BLaER1 treated with 17β-estradiol and CSF1 and Interleukin-3, amounts not matched to agents 10 nM and 100 nM (cell line): Measurements from ENCODE around the gene LIMS1.

ENCODE experiments used
- H3K27ac ChIP-seq, 11 experiments: shearing (Covaris generic); formaldehyde crosslinking; 2 replicates each; pipeline ENCODE4 v1.8.1; 2022
- H3K27me3 ChIP-seq, 11 experiments: shearing (Covaris generic); formaldehyde crosslinking; 2 replicates each; pipeline ENCODE4 v1.8.1; 2022
- H3K36me3 ChIP-seq, 11 experiments: shearing (Covaris generic); formaldehyde crosslinking; 2 replicates each; pipeline ENCODE4 v1.8.1; 2022
- H3K4me1 ChIP-seq, 10 experiments: shearing (Covaris generic); formaldehyde crosslinking; 2 replicates each; pipeline ENCODE4 v1.8.1; 2022
- H3K4me2 ChIP-seq, 11 experiments: shearing (Covaris generic); formaldehyde crosslinking; 2 replicates each; pipeline ENCODE4 v1.8.1; 2022
- H3K4me3 ChIP-seq, 10 experiments: shearing (Covaris generic); formaldehyde crosslinking; 2 replicates each; pipeline ENCODE4 v1.8.1; 2022
- H3K9ac ChIP-seq, 11 experiments: shearing (Covaris generic); formaldehyde crosslinking; 2 replicates each; pipeline ENCODE4 v1.8.1; 2022
- H3K9me3 ChIP-seq, 11 experiments: shearing (Covaris generic); formaldehyde crosslinking; replicated peaks in 1 of 11; 2 replicates each; pipeline ENCODE4 v1.8.1; 2022
- H4K20me1 ChIP-seq, 11 experiments: shearing (Covaris generic); formaldehyde crosslinking; 2 replicates each; pipeline ENCODE4 v1.8.1; 2022
- Cebpa-rat ChIP-seq, 11 experiments: shearing (Covaris generic); IDR thresholded peaks; 2 replicates each; pipeline ENCODE4 v1.8.1; 2022

Gene LIMS1

DNA sequence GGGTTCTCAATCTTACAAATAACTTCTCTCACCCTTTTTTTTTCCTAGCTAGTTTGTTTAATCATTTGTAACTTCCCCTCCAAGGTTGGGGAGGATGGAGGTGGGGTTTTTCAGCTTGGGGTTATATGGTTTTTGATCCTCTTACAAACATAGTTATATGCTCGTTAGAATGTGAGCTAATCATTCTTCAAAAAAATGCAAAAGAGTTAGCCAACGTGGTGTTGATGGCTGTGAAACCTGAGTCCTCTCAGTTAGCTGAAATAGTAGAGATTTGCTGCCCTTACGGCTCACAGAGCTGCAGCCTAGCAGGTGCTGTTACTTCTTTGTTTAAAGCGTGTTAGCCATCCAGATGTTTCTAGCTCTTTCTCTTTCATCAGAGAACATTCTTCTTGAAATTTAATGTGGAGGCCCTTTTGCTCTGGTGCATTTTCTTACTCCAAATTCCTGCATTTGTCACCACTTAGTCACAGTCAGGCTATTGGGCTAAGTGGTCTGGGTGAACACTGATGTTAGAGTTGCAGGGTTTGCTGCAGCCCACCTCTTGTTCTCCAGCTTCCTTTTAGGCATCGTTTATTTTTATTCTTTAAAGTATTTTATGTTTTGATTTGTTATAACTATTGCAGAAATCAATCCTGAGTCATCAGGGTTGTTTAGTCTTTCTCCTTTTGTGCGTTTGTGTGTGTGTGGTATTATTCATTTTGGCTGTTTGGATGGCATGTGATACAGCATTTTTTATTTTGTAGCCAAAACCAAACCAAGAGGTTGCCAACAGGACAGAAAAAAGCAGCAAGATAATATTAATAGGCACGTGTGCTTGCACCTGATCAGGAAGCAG is 41.1 kb downstream of the LIMS1 start:
- Histone ChIP-seq H3K4me1 (peaks cover 0 to 50% (median 9%) of the 10 kb centered on the region in 10 experiments; a peak in 13 of 20 replicates), H4K20me1 (peaks cover 27 to 97% (median 74%) of the 10 kb centered on the region in 11 experiments; a peak in 20 of 22 replicates), H3K9ac (no peak overlapping the region), H3K4me2 (peak overlapping the region in 1 of 11 experiments; percentile 28; a peak in 2 of 22 replicates), H3K36me3 (no peaks in the 10 kb centered on the region), H3K27ac (no peak overlapping the region), H3K9me3 (no peaks in the 10 kb centered on the region), H3K27me3 (no peaks in the 10 kb centered on the region), H3K4me3 (no peak overlapping the region)
- TF ChIP-seq Cebpa-rat (IDR thresholded peaks at IDR 0.05): no peak

DNA sequence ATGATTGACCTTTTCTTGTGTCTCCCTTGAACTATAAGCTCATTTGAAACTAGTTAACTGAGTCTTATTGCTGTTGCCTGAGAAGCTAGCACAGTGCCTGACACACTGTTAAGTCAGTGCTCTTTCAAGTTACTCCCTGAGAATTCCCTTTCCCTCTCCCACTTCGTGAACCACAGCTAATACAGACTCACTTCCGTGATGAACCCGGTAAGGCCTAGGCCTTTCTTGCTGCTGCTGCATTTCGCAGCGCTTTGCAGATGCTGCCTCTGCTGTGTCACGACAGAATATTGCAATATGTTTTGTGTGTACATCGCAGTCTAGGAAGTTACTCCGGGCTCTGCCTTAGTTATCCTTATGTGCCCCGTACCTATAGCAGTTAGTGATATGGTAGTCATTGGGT is 42.8 kb downstream of the LIMS1 start:
- H4K20me1 ChIP-seq: peaks cover 26 to 91% (median 68%) of the 10 kb centered on the region in 11 experiments; a peak in 20 of 22 replicates
- no peak overlapping the region for H3K4me2 ChIP-seq
- H3K27me3 ChIP-seq: no peaks in the 10 kb centered on the region
- H3K9ac ChIP-seq: no peak overlapping the region
- H3K27ac ChIP-seq: no peak overlapping the region
- H3K4me1 ChIP-seq: peaks cover 0 to 59% (median 13%) of the 10 kb centered on the region in 10 experiments; a peak in 13 of 20 replicates
- H3K36me3 ChIP-seq: no peaks in the 10 kb centered on the region
- no peaks in the 10 kb centered on the region for H3K9me3 ChIP-seq
- TF ChIP-seq Cebpa-rat (IDR thresholded peaks at IDR 0.05): no peak
- no peak overlapping the region for H3K4me3 ChIP-seq

- 0 out of 22 replicates have a peak overlapping the region, but pooled peaks of 1 of the 11 experiments have one; percentile 8 for H3K9ac ChIP-seq
- peak overlapping the region in 1 of 11 experiments; percentile 3; a peak in 2 of 22 replicates for H3K27ac ChIP-seq
- no peaks in the 10 kb centered on the region for H3K9me3 ChIP-seq
- H3K27me3 ChIP-seq: no peaks in the 10 kb centered on the region
- peak overlapping the region in 4 of 11 experiments; percentile 28 to 85 (median 56); a peak in 7 of 22 replicates for H3K4me2 ChIP-seq
- no peaks in the 10 kb centered on the region for H3K36me3 ChIP-seq
- peaks cover 7 to 46% (median 20%) of the 10 kb centered on the region in 10 experiments for H3K4me1 ChIP-seq
- no peak for TF ChIP-seq Cebpa-rat (IDR thresholded peaks at IDR 0.05)
- H3K4me3 ChIP-seq: no peak overlapping the region
- H4K20me1 ChIP-seq: peaks cover 19 to 90% (median 51%) of the 10 kb centered on the region in 11 experiments; a peak in 20 of 22 replicates
These were observed 45.4 kb downstream of the LIMS1 start for GRCh38 chr2:108579623-108580022.

- no peak for TF ChIP-seq Cebpa-rat (IDR thresholded peaks at IDR 0.05)
- peaks cover 11 to 46% (median 24%) of the 10 kb centered on the region in 10 experiments for H3K4me1 ChIP-seq
- H4K20me1 ChIP-seq: peaks cover 18 to 90% (median 48%) of the 10 kb centered on the region in 11 experiments; a peak in 20 of 22 replicates
- H3K36me3 ChIP-seq: no peaks in the 10 kb centered on the region
- H3K9me3 ChIP-seq: no peaks in the 10 kb centered on the region
- H3K4me3 ChIP-seq: no peak overlapping the region
- H3K27ac ChIP-seq: peak overlapping the region in 1 of 11 experiments; percentile 3; a peak in 2 of 22 replicates
- peak overlapping the region in 4 of 11 experiments; percentile 28 to 85 (median 56); a peak in 7 of 22 replicates for H3K4me2 ChIP-seq
- no peak overlapping the region for H3K9ac ChIP-seq
- H3K27me3 ChIP-seq: no peaks in the 10 kb centered on the region
These were observed 45.8 kb downstream of the LIMS1 start for GRCh38 chr2:108580050-108580449.

GRCh38 chr2:108583903-108584520 is 49.7 kb downstream of the LIMS1 start:
- Histone ChIP-seq H4K20me1 (peaks cover 9 to 89% (median 29%) of the 10 kb centered on the region in 11 experiments; a peak in 19 of 22 replicates), H3K36me3 (no peaks in the 10 kb centered on the region), H3K27me3 (no peaks in the 10 kb centered on the region), H3K4me1 (peaks cover 28 to 76% (median 52%) of the 10 kb centered on the region in 10 experiments), H3K4me2 (peak overlapping the region; percentile 1 to 92 (median 50); a peak in 19 of 22 replicates), H3K9me3 (no peaks in the 10 kb centered on the region), H3K27ac (peak overlapping the region in 8 of 11 experiments; percentile 7 to 52 (median 42); a peak in 10 of 22 replicates), H3K9ac (peak overlapping the region in 6 of 11 experiments; percentile 0 to 59 (median 46); a peak in 8 of 22 replicates), H3K4me3 (no peak overlapping the region)
- no peak for TF ChIP-seq Cebpa-rat (IDR thresholded peaks at IDR 0.05)

- peaks cover 3 to 82% (median 20%) of the 10 kb centered on the region in 11 experiments; a peak in 17 of 22 replicates for H4K20me1 ChIP-seq
- H3K4me3 ChIP-seq: no peak overlapping the region
- H3K4me1 ChIP-seq: peaks cover 28 to 76% (median 43%) of the 10 kb centered on the region in 10 experiments
- H3K4me2 ChIP-seq: peak overlapping the region in 9 of 11 experiments; percentile 1 to 92 (median 50); a peak in 13 of 22 replicates
- no peaks in the 10 kb centered on the region for H3K27me3 ChIP-seq
- peak overlapping the region in 4 of 11 experiments; percentile 21 to 52 (median 34); a peak in 3 of 22 replicates for H3K27ac ChIP-seq
- 0 out of 22 replicates have a peak, but pooled peaks cover 0 to under 1% (median 0%) of the 10 kb centered on the region in 11 experiments for H3K36me3 ChIP-seq
- no peaks in the 10 kb centered on the region for H3K9me3 ChIP-seq
- peak overlapping the region in 1 of 11 experiments; percentile 19; a peak in 1 of 22 replicates for H3K9ac ChIP-seq
- no peak for TF ChIP-seq Cebpa-rat (IDR thresholded peaks at IDR 0.05)
These were observed 51.2 kb downstream of the LIMS1 start for GRCh38 chr2:108585436-108585835.

- H4K20me1 ChIP-seq: peaks cover 0 to 81% (median 13%) of the 10 kb centered on the region in 11 experiments; a peak in 16 of 22 replicates
- H3K27me3 ChIP-seq: no peaks in the 10 kb centered on the region
- peak overlapping the region in 4 of 11 experiments; percentile 13 to 92 (median 85); a peak in 6 of 22 replicates for H3K4me2 ChIP-seq
- no peak overlapping the region for H3K9ac ChIP-seq
- H3K36me3 ChIP-seq: 0 out of 22 replicates have a peak, but pooled peaks cover 0 to 3% (median 0%) of the 10 kb centered on the region in 11 experiments
- no peak for TF ChIP-seq Cebpa-rat (IDR thresholded peaks at IDR 0.05)
- H3K9me3 ChIP-seq: no peaks in the 10 kb centered on the region
- peaks cover 30 to 76% (median 47%) of the 10 kb centered on the region in 10 experiments for H3K4me1 ChIP-seq
- no peak overlapping the region for H3K4me3 ChIP-seq
- H3K27ac ChIP-seq: peak overlapping the region in 3 of 11 experiments; percentile 0 to 86 (median 35); a peak in 2 of 22 replicates
These were observed 51.8 kb downstream of the LIMS1 start for GRCh38 chr2:108586116-108586515.

- H3K27me3 ChIP-seq: no peaks in the 10 kb centered on the region
- peaks cover 30 to 79% (median 52%) of the 10 kb centered on the region in 10 experiments for H3K4me1 ChIP-seq
- peak overlapping the region in 5 of 11 experiments; percentile 13 to 92 (median 89); a peak in 8 of 22 replicates for H3K4me2 ChIP-seq
- peak overlapping the region in 3 of 11 experiments; percentile 10 to 77 (median 53); a peak in 4 of 22 replicates for H3K9ac ChIP-seq
- H3K4me3 ChIP-seq: no peak overlapping the region
- H3K27ac ChIP-seq: peak overlapping the region in 5 of 11 experiments; percentile 68 to 86 (median 84); a peak in 10 of 22 replicates
- no peaks in the 10 kb centered on the region for H3K9me3 ChIP-seq
- 0 out of 22 replicates have a peak, but pooled peaks cover 0 to 3% (median 0%) of the 10 kb centered on the region in 11 experiments for H3K36me3 ChIP-seq
- no peak for TF ChIP-seq Cebpa-rat (IDR thresholded peaks at IDR 0.05)
- H4K20me1 ChIP-seq: peaks cover 0 to 79% (median 13%) of the 10 kb centered on the region in 11 experiments; a peak in 14 of 22 replicates
These were observed 52.4 kb downstream of the LIMS1 start for GRCh38 chr2:108586631-108587030.
